K562 (cell line): ENCODE data around the gene RPS10. TPM values are rescaled to one million over a fixed set of nuclear protein-coding genes. Genes with fewer than 3 reads are reported as not detected.

Experiments used
- GMEB1 ChIP-seq: fragments of 250-450 bp; sonication (Bioruptor Pico); IDR thresholded peaks from 2 replicates; pipeline ENCODE4 v1.4.0; 2020; ENCODE audit warnings: mild to moderate bottlenecking
- HEY1 ChIP-seq: fragments of 250-450 bp; sonication (Bioruptor Pico); IDR thresholded peaks from 2 replicates; pipeline ENCODE4 v1.5.0; 2020; ENCODE audit warnings: mild to moderate bottlenecking, moderate library complexity, borderline replicate concordance
- JUND ChIP-seq, 2 experiments: IDR thresholded peaks; 2 replicates in 1 of 2; 3 replicates in 1 of 2; pipeline ENCODE4 v1.6.1; 2011; ENCODE audit warnings: borderline replicate concordance in 2 of 2, low read depth in 2 of 2, low read length in 2 of 2, improper control_type of control experiment in 1 of 2, missing biosample characterization in 1 of 2, missing genetic modification characterization in 1 of 2, missing genetic modification reagents in 1 of 2
- LARP7 ChIP-seq: fragments of 450-650 bp; IDR thresholded peaks from 2 replicates; pipeline ENCODE4 v1.6.1; 2016
- MBD1 ChIP-seq: fragments of 250-450 bp; sonication (Bioruptor Pico); IDR thresholded peaks from 2 replicates; pipeline ENCODE4 v1.8.0; 2022; ENCODE audit warnings: inconsistent platforms
- MEIS2 ChIP-seq: fragments of 450-650 bp; IDR thresholded peaks from 2 replicates; pipeline ENCODE4 v1.6.1; 2014; ENCODE audit warnings: mild to moderate bottlenecking; ENCODE audit not compliant: partially characterized antibody
- RAD51 ChIP-seq: fragments of 450-650 bp; IDR thresholded peaks from 2 replicates; pipeline ENCODE4 v1.7.1; 2016; ENCODE audit warnings: low read depth, mild to moderate bottlenecking, borderline replicate concordance
- REST ChIP-seq, 2 experiments: fragments of 450-650 bp; formaldehyde crosslinking in 1 of 2; IDR thresholded peaks; 2 replicates each; pipeline versions ENCODE4 v1.4.0 to v1.6.1; 2014 to 2020; ENCODE audit warnings: mild to moderate bottlenecking in 2 of 2, borderline replicate concordance in 1 of 2, low read depth in 1 of 2
- SPI1 ChIP-seq: IDR thresholded peaks from 2 replicates; pipeline ENCODE4 v1.6.1; 2011; ENCODE audit warnings: low read depth, low read length, control low read depth, borderline replicate concordance
- SRF ChIP-seq, 2 experiments: fragments of 250-450, 450-650 bp in 1 of 2; sonication (Bioruptor Pico) in 1 of 2; sonication (generic) in 1 of 2; formaldehyde crosslinking; IDR thresholded peaks; 2 replicates each; pipeline versions ENCODE4 v1.5.0 to v1.5.1; 2020 to 2022; ENCODE audit warnings: mild to moderate bottlenecking in 1 of 2, missing genetic modification reagents in 1 of 2
- ZNF384 ChIP-seq: IDR thresholded peaks from 2 replicates; pipeline ENCODE4 v1.6.1; 2012; ENCODE audit warnings: low read depth, low read length, improper control_type of control experiment
- ZNF551 ChIP-seq: fragments of 250-450 bp; sonication (Bioruptor Pico); IDR thresholded peaks from 2 replicates; pipeline ENCODE4 v1.5.0; 2021; ENCODE audit warnings: mild to moderate bottlenecking, moderate library complexity
- polyA plus RNA-seq, 8 experiments: library from polyadenylated mRNA; depleted of rRNA in 4 of 8; stranded (reverse) in 5 of 8; unstranded in 3 of 8; fragments of >200 nt; fragmentation: Nextera tagmentation in 2 of 8; fragmentation: Illumina TruSeq in 1 of 8; extraction: Ambion mirVana in 2 of 8; extraction: Trizol in 1 of 8; gene quantifications; 2 replicates each; pipeline versions ENCODE4 v1.2.1 to v1.2.3, GENCODE V29; 2011 to 2014; ENCODE audit warnings: inconsistent platforms in 1 of 8, missing spikeins in 1 of 8
- total RNA-seq, 7 experiments: library from RNA; depleted of rRNA in 6 of 7; stranded (reverse); fragments of >200 nt in 6 of 7; fragmentation: Illumina TruSeq in 2 of 7; extraction: Trizol in 2 of 7; gene quantifications; 2 replicates each; pipeline versions ENCODE4 v1.2.1 to v1.2.3, GENCODE V29; 2011 to 2021; ENCODE audit warnings: low replicate concordance in 1 of 7

Gene RPS10
- total and polyA plus RNA-seq, 9 of the 15 experiments (the other 6 are each of a cell fraction or from before 2014, with no cell fraction given): 2,680 to 5,251 (median 3,876) TPM

- TF ChIP-seq ZNF551 (CRISPR knock-in tag) (0 out of 2 replicates have a peak, but pooled peaks have one; percentile 7), ZNF384 (0 out of 2 replicates have a peak, but pooled peaks have one; percentile 24), GMEB1 (CRISPR knock-in tag) (no peak), RAD51 (no peak), MEIS2 (peak; percentile 73), MBD1 (peak; percentile 20; the same call in 1 of the 2 replicates), JUND (IDR thresholded peaks at IDR 0.05; ENCODE audit: borderline replicate concordance, low read depth, low read length) (no peak), JUND (tag; IDR thresholded peaks at IDR 0.05; ENCODE audit: borderline replicate concordance, low read depth, low read length) (0 out of 3 replicates have a peak, but pooled peaks have one; percentile 2), REST (IDR thresholded peaks at IDR 0.05; ENCODE audit: borderline replicate concordance) (peak; percentile 63), REST (CRISPR knock-in tag; IDR thresholded peaks at IDR 0.05; ENCODE audit: low read depth) (no peak), HEY1 (CRISPR knock-in tag) (no peak), SPI1 (peak; percentile 92), LARP7 (no peak), SRF (CRISPR knock-in tag; IDR thresholded peaks at IDR 0.05) (no peak)
These were observed 35.1 kb downstream of the RPS10 start (continued) for GRCh38 chr6:34390531-34391472.
